A172 (cell line): Measurements from ENCODE around the gene TEPSIN. TPM values are rescaled to one million over a fixed set of nuclear protein-coding genes. Genes with fewer than 3 reads are reported as not detected.

ENCODE experiments used
- DNase-seq: peaks from one replicate; pipeline ENCODE4 v3.0.0-alpha.2; 2015; ENCODE audit warnings: low spot score
- total RNA-seq: library from RNA; depleted of rRNA; stranded (reverse); fragments of >200 nt; shearing (Covaris generic); gene quantifications from 2 replicates; pipeline ENCODE4 v1.2.3, GENCODE V29; 2014; rRNA removed

The TEPSIN gene
- total RNA-seq, 1 experiment from 2014 or later, result 24.1 TPM

- no peak for DNase-seq
Measured at GRCh38 chr17:81186203-81186602, 52.7 kb downstream of the TEPSIN start.

GRCh38 chr17:81184555-81184954 is 54.3 kb downstream of the TEPSIN start:
- no peak for DNase-seq

GRCh38 chr17:81183807-81184206 is 55.0 kb downstream of the TEPSIN start:
- no peak for DNase-seq

- no peak for DNase-seq
Measured at GRCh38 chr17:81183316-81183715, 55.5 kb downstream of the TEPSIN start.

GRCh38 chr17:81182596-81182995 is 56.3 kb downstream of the TEPSIN start:
- DNase-seq, result no peak

GRCh38 chr17:81181811-81182185 is 57.1 kb downstream of the TEPSIN start:
- DNase-seq, result no peak

- no peak for DNase-seq
Measured at GRCh38 chr17:81180836-81181810, 57.7 kb downstream of the TEPSIN start.

- DNase-seq, result no peak
Measured at GRCh38 chr17:81179861-81180260, 59.0 kb downstream of the TEPSIN start.

- no peak for DNase-seq
Measured at GRCh38 chr17:81179220-81179619, 59.6 kb downstream of the TEPSIN start.

Other genes with a start within 250 kb of the TEPSIN start
- 14.4 and 15.1 TPM in 2 replicates for gene CHMP6, start 247.2 kb downstream of the TEPSIN start, total RNA-seq
- gene BAIAP2, start 203.9 kb downstream of the TEPSIN start, total RNA-seq, result 83.1 and 89.5 TPM in 2 replicates
- not detected in 2 replicates for gene PVALEF, start 73.5 kb downstream of the TEPSIN start, total RNA-seq
- gene AATK, start 72.8 kb downstream of the TEPSIN start, total RNA-seq, result 0.28 and 0.41 TPM in 2 replicates
- gene CEP131, start 16.1 kb downstream of the TEPSIN start, total RNA-seq, result 10.0 and 21.1 TPM in 2 replicates
- gene NDUFAF8, start 263 bp upstream of the TEPSIN start, total RNA-seq, result 100 and 123 TPM in 2 replicates
- 57.8 and 71.5 TPM in 2 replicates for gene SLC38A10, start 56.3 kb upstream of the TEPSIN start, total RNA-seq
- 0.95 and 2.0 TPM in 2 replicates for gene BAHCC1, start 156.4 kb upstream of the TEPSIN start, total RNA-seq